Measurements from ENCODE around the gene PNMA6E. TPM values are rescaled to one million over a fixed set of nuclear protein-coding genes. Genes with fewer than 3 reads are reported as not detected.

Gene PNMA6E
- total and polyA plus RNA-seq, 2 of the 13 experiments (the other 11 are each of a cell fraction or from before 2014, with no cell fraction given): not detected

- TF ChIP-seq, protein P1, sequence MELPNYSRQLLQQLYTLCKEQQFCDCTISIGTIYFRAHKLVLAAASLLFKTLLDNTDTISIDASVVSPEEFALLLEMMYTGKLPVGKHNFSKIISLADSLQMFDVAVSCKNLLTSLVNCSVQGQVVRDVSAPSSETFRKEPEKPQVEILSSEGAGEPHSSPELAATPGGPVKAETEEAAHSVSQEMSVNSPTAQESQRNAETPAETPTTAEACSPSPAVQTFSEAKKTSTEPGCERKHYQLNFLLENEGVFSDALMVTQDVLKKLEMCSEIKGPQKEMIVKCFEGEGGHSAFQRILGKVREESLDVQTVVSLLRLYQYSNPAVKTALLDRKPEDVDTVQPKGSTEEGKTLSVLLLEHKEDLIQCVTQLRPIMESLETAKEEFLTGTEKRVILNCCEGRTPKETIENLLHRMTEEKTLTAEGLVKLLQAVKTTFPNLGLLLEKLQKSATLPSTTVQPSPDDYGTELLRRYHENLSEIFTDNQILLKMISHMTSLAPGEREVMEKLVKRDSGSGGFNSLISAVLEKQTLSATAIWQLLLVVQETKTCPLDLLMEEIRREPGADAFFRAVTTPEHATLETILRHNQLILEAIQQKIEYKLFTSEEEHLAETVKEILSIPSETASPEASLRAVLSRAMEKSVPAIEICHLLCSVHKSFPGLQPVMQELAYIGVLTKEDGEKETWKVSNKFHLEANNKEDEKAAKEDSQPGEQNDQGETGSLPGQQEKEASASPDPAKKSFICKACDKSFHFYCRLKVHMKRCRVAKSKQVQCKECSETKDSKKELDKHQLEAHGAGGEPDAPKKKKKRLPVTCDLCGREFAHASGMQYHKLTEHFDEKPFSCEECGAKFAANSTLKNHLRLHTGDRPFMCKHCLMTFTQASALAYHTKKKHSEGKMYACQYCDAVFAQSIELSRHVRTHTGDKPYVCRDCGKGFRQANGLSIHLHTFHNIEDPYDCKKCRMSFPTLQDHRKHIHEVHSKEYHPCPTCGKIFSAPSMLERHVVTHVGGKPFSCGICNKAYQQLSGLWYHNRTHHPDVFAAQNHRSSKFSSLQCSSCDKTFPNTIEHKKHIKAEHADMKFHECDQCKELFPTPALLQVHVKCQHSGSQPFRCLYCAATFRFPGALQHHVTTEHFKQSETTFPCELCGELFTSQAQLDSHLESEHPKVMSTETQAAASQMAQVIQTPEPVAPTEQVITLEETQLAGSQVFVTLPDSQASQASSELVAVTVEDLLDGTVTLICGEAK (IDR thresholded peaks at IDR 0.05): no peak
- TF ChIP-seq, protein P1 (CRISPR knock-in tag; IDR thresholded peaks at IDR 0.05): no peak
- TF ChIP-seq KAT8 (CRISPR knock-in tag; IDR thresholded peaks at IDR 0.05) (no peak), TOE1 (CRISPR knock-in tag; IDR thresholded peaks at IDR 0.05) (no peak), ZNF430 (CRISPR knock-in tag; IDR thresholded peaks at IDR 0.05) (no peak), ZNF615 (CRISPR knock-in tag; IDR thresholded peaks at IDR 0.05; ENCODE audit: borderline replicate concordance) (no peak), MYNN (CRISPR knock-in tag; IDR thresholded peaks at IDR 0.05; ENCODE audit: low read depth) (no peak)
Measured at GRCh38 chrX:153438532-153438931, 37.4 kb upstream of the PNMA6E start (continued).

Measured in HepG2 (cell line).